Liver (tissue), 3 donors: ENCODE data around the gene SPACA9.

Experiments
- EGR1 ChIP-seq, 2 donors: IDR thresholded peaks; 2 replicates each; pipeline ENCODE4 v1.6.1; 2016 to 2018; ENCODE audit warnings: antibody characterized with exemption in 2 of 2, low read depth in 2 of 2
- GABPA ChIP-seq, 2 donors: IDR thresholded peaks in 1 of 2; conservative IDR thresholded peaks in 1 of 2; 2 replicates each; pipeline ENCODE4 v1.6.1; 2016; ENCODE audit warnings: antibody characterized with exemption in 2 of 2, mild to moderate bottlenecking in 1 of 2, moderate library complexity in 1 of 2
- RAD21 ChIP-seq, 2 donors: IDR thresholded peaks; 2 replicates each; pipeline ENCODE4 v1.6.1; 2016; ENCODE audit warnings: antibody characterized with exemption in 2 of 2, mild to moderate bottlenecking in 2 of 2
- SP1 ChIP-seq: IDR thresholded peaks from 2 replicates; pipeline ENCODE4 v1.6.1; 2018; ENCODE audit warnings: antibody characterized with exemption, mild to moderate bottlenecking
- TAF1 ChIP-seq: conservative IDR thresholded peaks from 2 replicates; pipeline ENCODE4 v1.6.1; 2016; ENCODE audit warnings: antibody characterized with exemption, mild to moderate bottlenecking
- YY1 ChIP-seq: IDR thresholded peaks from 2 replicates; pipeline ENCODE4 v1.6.1; 2016; ENCODE audit warnings: antibody characterized with exemption, mild to moderate bottlenecking
- TF ChIP-seq, protein P1 (sequence below): IDR thresholded peaks from 2 replicates; pipeline ENCODE4 v1.6.1; 2016; ENCODE audit warnings: antibody characterized with exemption
- TF ChIP-seq, protein P2 (sequence below): fragments of 150-350 bp; IDR thresholded peaks from 2 replicates; pipeline ENCODE4 v1.5.1; 2017; ENCODE audit warnings: improper control_type of control experiment, low read depth, low read length; ENCODE audit not compliant: missing input control
- TF ChIP-seq, protein P3 (sequence below): IDR thresholded peaks from 2 replicates; pipeline ENCODE4 v1.6.1; 2016; ENCODE audit warnings: antibody characterized with exemption
- TF ChIP-seq, protein P4 (sequence below): IDR thresholded peaks from 2 replicates; pipeline ENCODE4 v1.6.1; 2016; ENCODE audit warnings: antibody characterized with exemption, mild to moderate bottlenecking
- donor health status: healthy.
- donor health status: healthy.

DNA sequence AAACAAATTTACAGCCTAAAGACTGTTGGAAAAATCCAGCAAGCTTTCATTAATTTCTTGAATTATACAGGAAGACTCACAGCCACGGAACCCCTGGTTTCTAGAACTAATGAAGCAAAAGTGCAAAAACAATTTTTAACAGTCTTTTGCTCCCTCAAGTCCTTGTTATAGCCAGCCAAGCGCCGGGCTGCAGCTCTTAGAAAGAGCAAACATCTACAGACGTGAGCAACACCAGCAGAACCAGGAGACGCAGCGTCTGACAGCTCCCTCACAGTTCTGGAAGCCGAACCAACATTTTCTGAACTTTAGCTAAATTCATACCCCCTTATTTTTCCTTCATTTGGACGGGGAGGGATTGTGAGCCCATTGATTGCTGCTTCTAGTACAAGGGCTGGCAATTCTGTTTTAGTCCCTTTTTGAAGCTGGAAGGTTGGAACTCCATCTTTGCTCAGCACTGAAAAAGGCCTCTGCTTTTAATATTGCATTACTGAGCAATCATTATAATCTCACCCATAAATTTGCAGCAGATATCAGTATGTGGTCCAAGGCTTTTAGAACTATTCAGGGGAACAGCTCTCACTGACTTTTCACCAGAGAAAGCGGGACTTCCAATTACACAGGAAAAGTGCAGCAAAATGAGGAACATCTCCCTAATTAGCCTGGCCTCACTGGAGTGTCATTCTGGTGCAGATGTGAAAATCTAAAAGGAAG is 46.4 kb upstream of the SPACA9 start:
- TF ChIP-seq, protein P1, sequence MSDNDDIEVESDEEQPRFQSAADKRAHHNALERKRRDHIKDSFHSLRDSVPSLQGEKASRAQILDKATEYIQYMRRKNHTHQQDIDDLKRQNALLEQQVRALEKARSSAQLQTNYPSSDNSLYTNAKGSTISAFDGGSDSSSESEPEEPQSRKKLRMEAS = no peak
- TF ChIP-seq RAD21 (IDR thresholded peaks at IDR 0.05) (no peak), GABPA (IDR thresholded peaks at IDR 0.05 in 1 of 2, conservative IDR thresholded peaks at IDR 0.05 in 1 of 2) (no peak), TAF1 (no peak), YY1 (no peak), SP1 (no peak), EGR1 (IDR thresholded peaks at IDR 0.05; ENCODE audit: low read depth in 2 of 2) (no peak)
- TF ChIP-seq, protein P2, sequence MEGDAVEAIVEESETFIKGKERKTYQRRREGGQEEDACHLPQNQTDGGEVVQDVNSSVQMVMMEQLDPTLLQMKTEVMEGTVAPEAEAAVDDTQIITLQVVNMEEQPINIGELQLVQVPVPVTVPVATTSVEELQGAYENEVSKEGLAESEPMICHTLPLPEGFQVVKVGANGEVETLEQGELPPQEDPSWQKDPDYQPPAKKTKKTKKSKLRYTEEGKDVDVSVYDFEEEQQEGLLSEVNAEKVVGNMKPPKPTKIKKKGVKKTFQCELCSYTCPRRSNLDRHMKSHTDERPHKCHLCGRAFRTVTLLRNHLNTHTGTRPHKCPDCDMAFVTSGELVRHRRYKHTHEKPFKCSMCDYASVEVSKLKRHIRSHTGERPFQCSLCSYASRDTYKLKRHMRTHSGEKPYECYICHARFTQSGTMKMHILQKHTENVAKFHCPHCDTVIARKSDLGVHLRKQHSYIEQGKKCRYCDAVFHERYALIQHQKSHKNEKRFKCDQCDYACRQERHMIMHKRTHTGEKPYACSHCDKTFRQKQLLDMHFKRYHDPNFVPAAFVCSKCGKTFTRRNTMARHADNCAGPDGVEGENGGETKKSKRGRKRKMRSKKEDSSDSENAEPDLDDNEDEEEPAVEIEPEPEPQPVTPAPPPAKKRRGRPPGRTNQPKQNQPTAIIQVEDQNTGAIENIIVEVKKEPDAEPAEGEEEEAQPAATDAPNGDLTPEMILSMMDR = no peak
- TF ChIP-seq, protein P3, sequence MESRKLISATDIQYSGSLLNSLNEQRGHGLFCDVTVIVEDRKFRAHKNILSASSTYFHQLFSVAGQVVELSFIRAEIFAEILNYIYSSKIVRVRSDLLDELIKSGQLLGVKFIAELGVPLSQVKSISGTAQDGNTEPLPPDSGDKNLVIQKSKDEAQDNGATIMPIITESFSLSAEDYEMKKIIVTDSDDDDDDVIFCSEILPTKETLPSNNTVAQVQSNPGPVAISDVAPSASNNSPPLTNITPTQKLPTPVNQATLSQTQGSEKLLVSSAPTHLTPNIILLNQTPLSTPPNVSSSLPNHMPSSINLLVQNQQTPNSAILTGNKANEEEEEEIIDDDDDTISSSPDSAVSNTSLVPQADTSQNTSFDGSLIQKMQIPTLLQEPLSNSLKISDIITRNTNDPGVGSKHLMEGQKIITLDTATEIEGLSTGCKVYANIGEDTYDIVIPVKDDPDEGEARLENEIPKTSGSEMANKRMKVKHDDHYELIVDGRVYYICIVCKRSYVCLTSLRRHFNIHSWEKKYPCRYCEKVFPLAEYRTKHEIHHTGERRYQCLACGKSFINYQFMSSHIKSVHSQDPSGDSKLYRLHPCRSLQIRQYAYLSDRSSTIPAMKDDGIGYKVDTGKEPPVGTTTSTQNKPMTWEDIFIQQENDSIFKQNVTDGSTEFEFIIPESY = no peak
- TF ChIP-seq, protein P4, sequence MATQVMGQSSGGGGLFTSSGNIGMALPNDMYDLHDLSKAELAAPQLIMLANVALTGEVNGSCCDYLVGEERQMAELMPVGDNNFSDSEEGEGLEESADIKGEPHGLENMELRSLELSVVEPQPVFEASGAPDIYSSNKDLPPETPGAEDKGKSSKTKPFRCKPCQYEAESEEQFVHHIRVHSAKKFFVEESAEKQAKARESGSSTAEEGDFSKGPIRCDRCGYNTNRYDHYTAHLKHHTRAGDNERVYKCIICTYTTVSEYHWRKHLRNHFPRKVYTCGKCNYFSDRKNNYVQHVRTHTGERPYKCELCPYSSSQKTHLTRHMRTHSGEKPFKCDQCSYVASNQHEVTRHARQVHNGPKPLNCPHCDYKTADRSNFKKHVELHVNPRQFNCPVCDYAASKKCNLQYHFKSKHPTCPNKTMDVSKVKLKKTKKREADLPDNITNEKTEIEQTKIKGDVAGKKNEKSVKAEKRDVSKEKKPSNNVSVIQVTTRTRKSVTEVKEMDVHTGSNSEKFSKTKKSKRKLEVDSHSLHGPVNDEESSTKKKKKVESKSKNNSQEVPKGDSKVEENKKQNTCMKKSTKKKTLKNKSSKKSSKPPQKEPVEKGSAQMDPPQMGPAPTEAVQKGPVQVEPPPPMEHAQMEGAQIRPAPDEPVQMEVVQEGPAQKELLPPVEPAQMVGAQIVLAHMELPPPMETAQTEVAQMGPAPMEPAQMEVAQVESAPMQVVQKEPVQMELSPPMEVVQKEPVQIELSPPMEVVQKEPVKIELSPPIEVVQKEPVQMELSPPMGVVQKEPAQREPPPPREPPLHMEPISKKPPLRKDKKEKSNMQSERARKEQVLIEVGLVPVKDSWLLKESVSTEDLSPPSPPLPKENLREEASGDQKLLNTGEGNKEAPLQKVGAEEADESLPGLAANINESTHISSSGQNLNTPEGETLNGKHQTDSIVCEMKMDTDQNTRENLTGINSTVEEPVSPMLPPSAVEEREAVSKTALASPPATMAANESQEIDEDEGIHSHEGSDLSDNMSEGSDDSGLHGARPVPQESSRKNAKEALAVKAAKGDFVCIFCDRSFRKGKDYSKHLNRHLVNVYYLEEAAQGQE = no peak
